Sciatic nerve (tissue), 2 donors: Measurements from ENCODE around the gene SORBS1. TPM values are rescaled to one million over a fixed set of nuclear protein-coding genes. Genes with fewer than 3 reads are reported as not detected.

Experiments used
- ATAC-seq: fragments of 200-7000 bp; cut with Tn5 transposase; one replicate; pipeline ENCODE4 v1.9.1; 2020; ENCODE audit warnings: mild to moderate bottlenecking, moderate library complexity
- DNase-seq: peaks from one replicate; pipeline ENCODE4 v3.0.0-alpha.2; 2020; ENCODE audit warnings: low spot score
- intact Hi-C: fragments of 100-400 bp; cut with DNase I; formaldehyde crosslinking; loops from one replicate; pipeline ENCODE4 v1.14.2; 2022
- total RNA-seq: library from RNA; stranded (reverse); fragmentation: NEBNext Ultra II Directional; extraction: Animal tissue kit (Norgen Biotek cat#: 25700); gene quantifications from one replicate; pipeline ENCODE4 v1.2.1, GENCODE V29; 2021
- donor health status: DM: no; HTN: no; CAD: no.
- donor health status: DM: no; HTN: no; CAD: no.

SORBS1 gene
- total RNA-seq, 1 donor from 2014 or later = 593 TPM

- intact Hi-C loops = no loop called here
- ATAC-seq = no peak
- DNase-seq = no peak
These were observed 8.2 kb upstream of the SORBS1 start for GRCh38 chr10:95569368-95569767.

GRCh38 chr10:95567903-95568630 is 6.9 kb upstream of the SORBS1 start:
- ATAC-seq (no peak), DNase-seq (no peak)
- intact Hi-C loops = no loop called here

DNA sequence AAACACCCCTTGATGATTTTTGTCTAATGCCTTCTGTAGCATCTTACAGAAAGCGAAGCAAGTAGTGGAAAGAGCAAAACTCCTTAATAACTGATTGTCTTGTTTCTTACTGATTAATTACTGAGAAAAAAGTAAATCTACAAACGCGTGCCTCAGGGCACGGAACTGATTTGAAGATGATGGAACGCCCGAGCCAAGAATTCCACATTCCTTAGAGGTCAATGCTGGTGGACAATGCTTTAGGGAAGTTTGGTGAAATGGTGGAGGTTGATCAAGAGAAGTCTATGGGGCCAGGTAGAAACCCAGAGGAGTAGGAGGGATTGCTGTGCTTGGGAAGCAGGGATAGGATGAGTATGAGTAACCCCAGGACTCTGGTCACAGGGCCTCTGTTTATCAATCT is 5.0 kb upstream of the SORBS1 start:
- intact Hi-C loops = no loop called here
- ATAC-seq = no peak

DNA sequence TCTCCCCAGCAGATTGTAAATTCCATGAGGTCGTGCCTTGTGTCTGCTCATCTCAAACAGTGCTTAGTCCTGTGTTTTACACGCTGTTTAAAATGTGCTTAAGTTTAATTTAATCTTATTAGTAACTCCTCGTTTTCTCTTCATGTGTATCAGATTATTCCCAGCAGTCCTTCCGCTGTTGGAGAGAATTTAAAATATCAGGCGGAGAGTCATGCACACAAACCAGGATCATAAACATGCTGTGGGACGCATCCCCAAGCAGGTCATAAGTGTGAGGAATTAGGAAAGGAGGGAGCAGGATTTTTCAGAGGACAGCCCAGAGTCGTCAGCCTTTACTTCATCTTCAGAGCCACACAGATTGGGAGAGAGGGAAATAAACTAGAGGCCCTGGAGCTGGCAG is 4.2 kb upstream of the SORBS1 start:
- ATAC-seq = no peak
- intact Hi-C loops = no loop called here
- no peak for DNase-seq

More for the DNA sequence above, 5.0 kb upstream of the SORBS1 start:
- DNase-seq = no peak

DNA sequence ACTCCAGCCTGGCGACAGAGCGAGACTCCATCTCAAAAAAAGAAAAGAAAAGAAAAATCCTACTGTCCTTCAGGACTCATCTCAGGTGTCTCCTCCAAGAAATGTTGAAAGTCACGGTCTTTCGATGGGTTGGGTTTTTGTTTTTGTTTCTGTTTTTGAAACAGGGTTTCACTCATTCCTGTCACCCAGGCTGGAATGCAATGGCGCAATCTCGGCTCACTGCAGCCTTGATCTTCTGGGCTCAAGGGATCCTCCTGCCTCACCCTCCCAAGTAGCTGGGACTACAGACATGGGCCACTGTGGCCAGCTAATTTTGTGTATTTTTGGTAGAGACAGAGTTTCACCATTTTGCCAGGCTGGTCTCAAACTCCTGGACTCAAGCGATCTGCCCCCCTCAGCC is 3.1 kb upstream of the SORBS1 start:
- intact Hi-C loops = no loop called here
- ATAC-seq = no peak
- DNase-seq = no peak

DNA sequence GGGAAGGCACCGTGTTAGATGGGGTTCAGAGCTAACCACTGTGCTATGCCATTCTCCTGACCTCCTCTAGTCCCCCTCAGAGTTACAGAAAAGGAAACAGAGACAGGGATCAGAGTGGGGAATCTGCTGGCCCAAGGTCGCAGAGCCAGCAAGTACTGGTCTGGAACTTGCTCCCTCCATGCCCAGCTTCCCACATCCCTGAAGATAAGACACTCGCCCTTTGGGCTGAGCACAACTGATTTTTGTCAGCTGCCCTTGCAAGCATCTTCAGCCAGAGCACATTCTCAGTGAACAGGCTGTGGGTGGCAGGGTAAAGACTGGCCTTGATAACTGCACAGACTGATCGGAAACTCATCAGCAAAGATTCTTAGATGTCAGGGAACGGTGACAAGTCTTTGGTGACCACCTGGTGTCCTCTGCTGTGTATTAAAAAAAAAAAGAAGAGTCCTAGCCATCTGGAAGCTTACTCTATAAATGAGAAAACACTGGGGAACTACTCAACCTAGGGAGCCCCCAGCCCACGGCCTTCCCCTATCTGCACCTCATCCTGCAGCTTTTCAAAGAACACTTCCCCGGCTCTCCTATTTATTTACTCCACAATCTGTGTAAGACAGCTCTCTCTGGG is 1.3 kb upstream of the SORBS1 start:
- no peak for DNase-seq
- intact Hi-C loops = no loop called here
- no peak for ATAC-seq

DNA sequence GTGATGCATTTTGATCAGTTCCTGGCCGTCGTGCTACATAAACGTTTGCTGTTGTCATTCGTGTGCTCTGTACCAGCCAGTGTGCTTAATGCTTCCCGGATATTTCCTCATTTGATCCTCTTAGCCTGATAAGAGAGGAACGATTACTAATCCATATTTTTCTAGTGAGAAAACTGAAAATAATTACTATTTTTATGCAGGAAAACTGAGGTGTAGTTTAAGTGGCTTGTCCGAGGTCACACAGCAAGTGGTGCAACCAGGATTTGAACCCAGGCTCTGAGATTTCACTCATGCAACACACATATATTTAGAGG is 650 bp upstream of the SORBS1 start:
- ATAC-seq = no peak
- no peak for DNase-seq
- intact Hi-C loops = no loop called here

- intact Hi-C loops = no loop called here
- ATAC-seq = peak; percentile 6
- DNase-seq = peak; percentile 70
These were observed 644 bp downstream of the SORBS1 start for GRCh38 chr10:95560278-95561176.

DNA sequence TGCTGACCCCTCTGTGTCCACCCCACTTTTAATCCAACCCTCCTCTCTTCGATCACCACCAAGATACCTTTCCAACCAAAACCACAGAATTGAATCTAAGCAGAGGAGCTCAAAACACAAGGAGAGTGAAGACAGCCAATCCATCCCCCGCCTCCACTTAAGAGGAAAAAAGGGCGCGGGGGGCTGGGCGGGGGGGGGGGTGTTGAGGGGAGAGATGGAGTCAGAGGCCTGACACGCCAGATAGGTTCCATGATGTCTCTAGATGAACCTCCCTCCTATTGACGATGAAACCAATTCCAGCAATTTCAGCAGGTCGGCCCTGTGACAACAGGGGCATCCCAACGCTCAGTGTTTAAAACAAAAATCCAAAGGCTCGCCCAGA is 1.3 kb downstream of the SORBS1 start:
- DNase-seq = no peak
- intact Hi-C loops = no loop called here

GRCh38 chr10:95559471-95559870 is 1.7 kb downstream of the SORBS1 start:
- intact Hi-C loops = no loop called here
- DNase-seq (no peak), ATAC-seq (peak; percentile 6)

More for the DNA sequence above, 1.3 kb downstream of the SORBS1 start:
- ATAC-seq = no peak

- DNase-seq (no peak), ATAC-seq (no peak)
- intact Hi-C loops = no loop called here
These were observed 2.4 kb downstream of the SORBS1 start for GRCh38 chr10:95558593-95559320.

- intact Hi-C loops = no loop called here
These were observed 4.0 kb downstream of the SORBS1 start for GRCh38 chr10:95556994-95557767.

DNA sequence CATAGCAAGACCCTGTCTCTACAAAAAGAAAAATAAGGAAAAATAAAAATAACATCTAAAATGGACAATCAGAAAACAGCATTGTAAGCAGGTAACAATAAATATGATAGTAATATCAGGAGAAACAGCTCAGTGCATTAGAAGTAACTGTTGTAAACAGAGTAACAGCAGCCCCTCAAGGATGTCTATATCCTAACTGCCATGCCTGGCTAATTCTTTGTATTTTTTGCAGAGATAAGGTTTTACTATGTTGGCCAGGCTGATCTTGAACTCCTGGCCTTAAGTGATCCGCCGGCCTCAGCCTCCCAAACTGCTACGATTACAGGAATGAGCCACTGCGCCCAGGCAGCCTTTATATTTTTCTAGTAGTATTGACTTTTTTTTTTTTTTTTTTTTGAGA is 7.5 kb downstream of the SORBS1 start:
- ATAC-seq (no peak), DNase-seq (no peak)
- intact Hi-C loops = no loop called here

More at GRCh38 chr10:95556994-95557767, 4.0 kb downstream of the SORBS1 start:
- no peak for DNase-seq
- no peak for ATAC-seq

DNA sequence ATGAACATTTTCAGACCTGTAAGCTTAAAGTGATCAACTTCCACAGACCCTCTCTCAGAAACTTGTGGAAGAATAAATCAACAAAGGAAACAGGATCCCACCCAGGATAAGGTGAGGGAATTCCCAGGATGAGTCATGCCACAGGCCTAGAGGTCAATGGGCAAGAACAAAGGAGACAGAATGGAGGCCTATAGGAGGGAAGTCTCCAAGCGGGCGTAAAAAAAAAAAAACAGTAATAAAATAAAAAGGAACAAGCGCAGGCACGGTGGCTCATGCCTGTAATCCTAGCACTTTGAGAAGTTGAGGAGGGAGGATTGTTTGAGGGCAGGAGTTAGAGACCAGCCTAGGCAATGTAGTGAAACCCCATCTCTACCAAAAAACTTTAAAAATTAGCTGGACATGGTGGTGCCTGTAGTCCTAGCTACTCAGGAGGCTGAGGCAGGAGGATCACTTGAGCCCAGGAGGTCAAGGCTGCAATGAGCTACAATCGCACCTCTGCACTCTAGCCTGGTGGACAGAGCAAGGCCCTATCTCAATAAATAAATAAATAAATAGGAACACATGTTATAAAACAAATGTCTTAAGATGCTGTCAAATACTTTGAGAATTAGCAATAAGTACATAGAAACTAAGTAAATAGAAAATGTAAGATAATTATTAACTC is 8.4 kb downstream of the SORBS1 start:
- no peak for ATAC-seq
- intact Hi-C loops = no loop called here

GRCh38 chr10:95550073-95550672 is 11.0 kb downstream of the SORBS1 start:
- peak; percentile 42 for ATAC-seq
- intact Hi-C loops = no loop called here

More for the DNA sequence above, 8.4 kb downstream of the SORBS1 start:
- no peak for DNase-seq

DNA sequence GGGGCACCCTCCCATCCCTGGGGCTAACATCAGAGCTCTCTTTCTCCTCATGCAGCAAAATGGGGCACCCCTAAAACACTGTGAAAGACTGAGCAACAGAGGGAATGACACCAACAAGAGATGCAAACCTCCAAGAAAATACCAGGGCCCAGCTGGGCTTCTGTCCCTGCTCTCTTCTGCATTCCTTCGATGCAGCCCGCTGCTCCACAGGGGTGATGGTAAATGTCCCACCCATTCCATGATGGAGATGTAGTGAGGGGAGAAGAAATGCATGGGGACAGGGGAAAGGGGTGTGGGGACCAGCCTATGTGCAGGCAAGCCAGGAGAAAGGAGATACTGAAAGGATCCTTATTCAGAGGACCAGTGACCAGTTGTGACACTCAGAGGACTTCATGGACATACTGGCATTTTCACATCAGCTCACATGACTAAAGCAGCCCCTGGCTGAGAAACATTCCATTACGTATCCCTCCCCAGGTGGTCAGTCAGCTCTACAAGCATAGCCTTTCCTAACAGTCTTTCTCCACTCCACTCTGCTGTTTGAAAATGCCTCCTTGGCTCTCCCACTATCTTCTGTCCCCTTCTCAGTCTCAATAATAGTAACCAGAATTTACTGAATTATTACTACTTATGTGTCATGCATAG is 13.3 kb downstream of the SORBS1 start:
- ATAC-seq (no peak), DNase-seq (no peak)
- intact Hi-C loops = no loop called here

More at GRCh38 chr10:95550073-95550672, 11.0 kb downstream of the SORBS1 start:
- no peak for DNase-seq

GRCh38 chr10:95547197-95547596 is 14.0 kb downstream of the SORBS1 start:
- DNase-seq (no peak), ATAC-seq (no peak)
- intact Hi-C loops = no loop called here
